A673 (cell line): ENCODE results near the gene SEMA4A.

Source experiments
- EZH2 ChIP-seq: fragments of 200-600 bp; sonication (generic); IDR thresholded peaks from 2 replicates; pipeline ENCODE4 v1.6.1; 2017; ENCODE audit warnings: borderline replicate concordance, low read depth, mild to moderate bottlenecking, mixed read lengths, antibody characterized with exemption, low read length; ENCODE audit not compliant: poor library complexity, severe bottlenecking
- TF ChIP-seq, protein P1 (sequence below): fragments of 300-800, 200-600 bp; sonication (generic); conservative IDR thresholded peaks from 2 replicates; pipeline ENCODE4 v1.5.1; 2017; ENCODE audit warnings: low read depth, mild to moderate bottlenecking, antibody characterized with exemption, low read length, moderate library complexity, mixed read lengths

DNA sequence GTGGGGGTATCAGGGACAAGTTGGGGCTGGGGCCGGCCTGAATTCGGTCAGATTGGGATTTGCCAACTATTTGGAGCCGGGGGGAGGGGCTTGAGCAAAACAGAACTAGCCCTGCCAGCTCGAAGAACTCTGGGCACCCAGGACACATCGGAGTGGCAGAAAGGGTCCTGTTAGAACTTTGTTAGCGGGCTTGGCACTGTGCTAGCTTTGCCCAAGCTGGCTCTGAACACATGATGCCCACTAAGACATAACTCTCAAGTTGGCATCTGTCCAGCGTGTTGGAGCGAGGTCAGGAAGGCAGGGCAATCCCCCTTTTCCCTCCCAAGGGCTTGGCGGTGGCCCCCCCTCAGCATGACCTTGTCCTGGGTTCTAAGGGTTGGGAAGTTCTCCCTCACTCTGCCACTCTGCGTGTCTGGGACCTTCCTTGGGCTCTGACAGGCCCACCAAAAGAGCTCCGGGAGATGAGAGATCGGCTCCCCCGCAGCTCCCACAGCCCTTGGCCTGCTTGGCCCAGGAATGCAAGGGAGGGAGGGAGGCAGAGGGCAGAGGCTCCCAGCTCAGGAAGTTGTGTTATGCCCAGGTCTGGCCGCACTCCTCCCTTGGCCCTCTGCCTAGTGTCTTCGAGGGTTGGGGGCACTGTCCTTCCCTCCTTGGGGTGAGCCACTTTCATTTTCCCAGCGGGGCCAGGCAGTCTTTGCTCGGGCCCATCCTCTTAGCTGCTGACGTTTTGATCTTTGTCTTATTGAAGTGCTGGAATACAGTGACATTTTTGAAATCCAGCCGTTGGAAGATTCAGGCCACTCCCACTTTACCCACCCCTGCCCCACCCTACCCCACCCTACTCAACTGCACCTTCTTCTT is 37.6 kb upstream of the SEMA4A start:
- TF ChIP-seq, protein P1, sequence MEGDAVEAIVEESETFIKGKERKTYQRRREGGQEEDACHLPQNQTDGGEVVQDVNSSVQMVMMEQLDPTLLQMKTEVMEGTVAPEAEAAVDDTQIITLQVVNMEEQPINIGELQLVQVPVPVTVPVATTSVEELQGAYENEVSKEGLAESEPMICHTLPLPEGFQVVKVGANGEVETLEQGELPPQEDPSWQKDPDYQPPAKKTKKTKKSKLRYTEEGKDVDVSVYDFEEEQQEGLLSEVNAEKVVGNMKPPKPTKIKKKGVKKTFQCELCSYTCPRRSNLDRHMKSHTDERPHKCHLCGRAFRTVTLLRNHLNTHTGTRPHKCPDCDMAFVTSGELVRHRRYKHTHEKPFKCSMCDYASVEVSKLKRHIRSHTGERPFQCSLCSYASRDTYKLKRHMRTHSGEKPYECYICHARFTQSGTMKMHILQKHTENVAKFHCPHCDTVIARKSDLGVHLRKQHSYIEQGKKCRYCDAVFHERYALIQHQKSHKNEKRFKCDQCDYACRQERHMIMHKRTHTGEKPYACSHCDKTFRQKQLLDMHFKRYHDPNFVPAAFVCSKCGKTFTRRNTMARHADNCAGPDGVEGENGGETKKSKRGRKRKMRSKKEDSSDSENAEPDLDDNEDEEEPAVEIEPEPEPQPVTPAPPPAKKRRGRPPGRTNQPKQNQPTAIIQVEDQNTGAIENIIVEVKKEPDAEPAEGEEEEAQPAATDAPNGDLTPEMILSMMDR, result no peak
- no peak for TF ChIP-seq EZH2
